Stimulated activated CD4-positive, alpha-beta T cell treated with anti-CD3 and anti-CD28 coated beads, Interleukin-4, amount 100 ng/mL, for 48 hours (primary cell): ENCODE measurements around the gene ZNF407.
A peak's percentile ranks its signal among the peaks of the same experiment; 100 is the strongest.

Source experiments
- DNase-seq, 2 donors: peaks; one replicate each; pipeline ENCODE4 v3.0.0-alpha.2; 2020; ENCODE audit warnings: low read depth in 2 of 2

ZNF407 gene

GRCh38 chr18:74626049-74626874 lies 28.6 kb downstream of the ZNF407 start:
- DNase-seq, result no peak

- DNase-seq, result no peak
Measured at GRCh38 chr18:74630804-74631203, 33.1 kb downstream of the ZNF407 start.

- DNase-seq, result no peak
Measured at GRCh38 chr18:74631212-74631611, 33.5 kb downstream of the ZNF407 start.

- no peak for DNase-seq
Measured at GRCh38 chr18:74631623-74632350, 34.1 kb downstream of the ZNF407 start.

- no peak for DNase-seq
Measured at GRCh38 chr18:74632351-74632679, 34.6 kb downstream of the ZNF407 start.

GRCh38 chr18:74632856-74633255 lies 35.2 kb downstream of the ZNF407 start:
- DNase-seq, result no peak

- peak in 1 of 2 donors; percentile 8 for DNase-seq
Measured at GRCh38 chr18:74633652-74634352, 36.1 kb downstream of the ZNF407 start.

- DNase-seq, result no peak
Measured at GRCh38 chr18:74635224-74635975, 37.7 kb downstream of the ZNF407 start.

- DNase-seq, result no peak
Measured at GRCh38 chr18:74637070-74637469, 39.4 kb downstream of the ZNF407 start.

GRCh38 chr18:74638210-74638609 lies 40.5 kb downstream of the ZNF407 start:
- DNase-seq, result no peak

GRCh38 chr18:74644713-74645112 lies 47.0 kb downstream of the ZNF407 start:
- no peak for DNase-seq

- DNase-seq, result no peak
Measured at GRCh38 chr18:74645679-74646078, 48.0 kb downstream of the ZNF407 start.

GRCh38 chr18:74651327-74652128 lies 53.9 kb downstream of the ZNF407 start:
- no peak for DNase-seq

GRCh38 chr18:74652392-74652988 lies 54.8 kb downstream of the ZNF407 start:
- DNase-seq, result no peak

- DNase-seq, result no peak
Measured at GRCh38 chr18:74654638-74655037, 57.0 kb downstream of the ZNF407 start.

- no peak for DNase-seq
Measured at GRCh38 chr18:74661008-74661407, 63.3 kb downstream of the ZNF407 start.

GRCh38 chr18:74661691-74662090 lies 64.0 kb downstream of the ZNF407 start:
- no peak for DNase-seq

GRCh38 chr18:74662622-74663021 lies 65.0 kb downstream of the ZNF407 start:
- DNase-seq, result no peak

GRCh38 chr18:74665346-74665745 lies 67.7 kb downstream of the ZNF407 start:
- DNase-seq, result no peak

GRCh38 chr18:74665905-74666304 lies 68.2 kb downstream of the ZNF407 start:
- DNase-seq, result no peak
